CD4-positive, alpha-beta T cell (primary cell): Measurements from ENCODE around the gene PRTFDC1. TPM values are rescaled to one million over a fixed set of nuclear protein-coding genes. Genes with fewer than 3 reads are reported as not detected.

Experiments used
- ATAC-seq: fragments of 200-7000 bp; cut with Tn5 transposase; one replicate; pipeline ENCODE4 v1.10.0; 2022; ENCODE audit warnings: mild to moderate bottlenecking; ENCODE audit not compliant: poor library complexity
- CTCF ChIA-PET: fragments of 350-600 bp; sonication (Branson Sonifier 250); formaldehyde crosslinking; loops from one replicate; lab custom pipeline; 2021; ENCODE audit warnings: antibody characterized with exemption, inconsistent platforms; lab: Charles Lee
- POLR2A ChIA-PET: fragments of 350-600 bp; sonication (Branson Sonifier 250); formaldehyde crosslinking; loops from one replicate; lab custom pipeline; 2021; ENCODE audit warnings: antibody characterized with exemption, inconsistent platforms; lab: Charles Lee
- DNase-seq, 14 experiments: peaks; one replicate each; pipeline ENCODE4 v3.0.0-alpha.2; 2013 to 2020; ENCODE audit warnings: mixed read lengths in 2 of 14
- H3K27ac ChIP-seq, 2 donors: one replicate each; pipeline versions ENCODE4 v1.5.1 to v1.7.0; 2013; ENCODE audit warnings: low read length in 2 of 2, low read depth in 1 of 2, mild to moderate bottlenecking in 1 of 2
- H3K27me3 ChIP-seq, 2 experiments: 1 replicate in 1 of 2; 2 replicates in 1 of 2; pipeline versions ENCODE4 v1.6.1 to v1.7.0; 2013; ENCODE audit warnings: low read length in 2 of 2, control low read depth in 1 of 2, mild to moderate bottlenecking in 1 of 2, moderate library complexity in 1 of 2; ENCODE audit not compliant: insufficient read depth in 2 of 2, control insufficient read depth in 1 of 2
- H3K36me3 ChIP-seq: one replicate; pipeline ENCODE4 v1.6.1; 2013; ENCODE audit warnings: low read length, control low read depth; ENCODE audit not compliant: insufficient read depth
- H3K4me1 ChIP-seq: one replicate; pipeline ENCODE4 v1.6.1; 2013; ENCODE audit warnings: low read length, control low read depth; ENCODE audit not compliant: insufficient read depth
- H3K4me3 ChIP-seq: one replicate; pipeline ENCODE4 v1.5.1; 2013; ENCODE audit warnings: mild to moderate bottlenecking, low read length, moderate library complexity
- H3K9me3 ChIP-seq, 2 experiments: 1 replicate in 1 of 2; 2 replicates in 1 of 2; pipeline versions ENCODE4 v1.6.1 to v1.7.0; 2013; ENCODE audit warnings: low read length in 2 of 2, mild to moderate bottlenecking in 2 of 2, control low read depth in 1 of 2, moderate library complexity in 1 of 2; ENCODE audit not compliant: control insufficient read depth in 1 of 2, insufficient read depth in 1 of 2
- H3K27ac Mint-ChIP-seq: one replicate; pipeline ENCODE4 v1.8.0; 2020; ENCODE audit warnings: mixed read lengths
- H3K27me3 Mint-ChIP-seq: one replicate; pipeline ENCODE4 v1.8.0; 2021; ENCODE audit warnings: mixed read lengths
- H3K36me3 Mint-ChIP-seq: one replicate; pipeline ENCODE4 v1.8.0; 2021; ENCODE audit warnings: low read depth, mixed read lengths
- H3K4me1 Mint-ChIP-seq: one replicate; pipeline ENCODE4 v1.8.0; 2021; ENCODE audit warnings: low read depth, mixed read lengths
- H3K4me3 Mint-ChIP-seq: one replicate; pipeline ENCODE4 v1.8.0; 2020; ENCODE audit warnings: mild to moderate bottlenecking, mixed read lengths
- H3K9me3 Mint-ChIP-seq: one replicate; pipeline ENCODE4 v1.8.0; 2020; ENCODE audit warnings: mixed read lengths
- intact Hi-C, 2 experiments: fragments of 100-400 bp; cut with DNase I in 1 of 2; cut with micrococcal nuclease in 1 of 2; formaldehyde crosslinking; loops; one replicate each; pipeline versions ENCODE4 v1.15.1 to v1.9.0; 2023 to 2025; cut with DNase I, micrococcal nuclease
- total RNA-seq, 174 experiments: library from RNA in 2 of 174; stranded (reverse) in 2 of 174; gene quantifications; one replicate each; pipeline ENCODE4 v1.2.3 and lab custom pipeline; 2021 to 2026
- TF ChIP-seq, protein P1 (sequence below): fragments of 200-600 bp; IDR thresholded peaks from one replicate; pipeline ENCODE4 v1.8.0; 2022; ENCODE audit warnings: antibody characterized with exemption, mild to moderate bottlenecking

PRTFDC1 gene
- total RNA-seq, 2 experiments from 2014 or later: 0.52 to 0.67 TPM

DNA sequence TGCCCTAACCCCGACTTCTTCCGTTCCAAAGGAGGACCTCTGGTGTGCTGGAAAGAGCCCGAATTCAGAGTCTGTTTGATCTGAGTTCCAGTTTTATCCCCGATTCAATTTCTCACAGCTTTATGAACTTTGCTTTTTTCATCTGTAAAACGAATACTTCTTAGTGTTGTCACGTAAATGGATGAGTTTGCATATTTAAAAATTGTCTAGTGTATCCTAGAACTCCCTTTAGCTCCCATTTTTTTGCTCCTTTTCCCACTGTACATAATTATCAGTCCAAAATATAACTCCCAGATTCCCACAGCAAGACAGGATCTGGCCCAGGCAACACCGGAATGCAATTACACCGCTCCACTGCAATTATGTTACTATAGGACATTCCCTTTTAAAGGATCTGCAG lies 148.0 kb downstream of the PRTFDC1 start:
- Histone ChIP-seq H3K36me3 (no peaks in the 10 kb centered on the region), H3K4me3 (no peak overlapping the region), H3K9me3 (no peaks in the 10 kb centered on the region), H3K4me1 (no peaks in the 10 kb centered on the region), H3K27ac (no peak overlapping the region), H3K27me3 (no peaks in the 10 kb centered on the region)
- Mint-ChIP-seq H3K27ac (no peak overlapping the region), H3K4me3 (no peak overlapping the region), H3K9me3 (no peaks in the 10 kb centered on the region), H3K27me3 (no peaks in the 10 kb centered on the region), H3K4me1 (no peaks in the 10 kb centered on the region), H3K36me3 (no peaks in the 10 kb centered on the region)
- ATAC-seq (no peak), DNase-seq (no peak)
- ChIA-PET POLR2A (no interaction called here), CTCF (interaction anchor here (0.7 kb wide), 1 partner anchor 21 kb away, joined by 3 read pairs; no protein-coding TSS in a partner anchor)
- TF ChIP-seq, protein P1, sequence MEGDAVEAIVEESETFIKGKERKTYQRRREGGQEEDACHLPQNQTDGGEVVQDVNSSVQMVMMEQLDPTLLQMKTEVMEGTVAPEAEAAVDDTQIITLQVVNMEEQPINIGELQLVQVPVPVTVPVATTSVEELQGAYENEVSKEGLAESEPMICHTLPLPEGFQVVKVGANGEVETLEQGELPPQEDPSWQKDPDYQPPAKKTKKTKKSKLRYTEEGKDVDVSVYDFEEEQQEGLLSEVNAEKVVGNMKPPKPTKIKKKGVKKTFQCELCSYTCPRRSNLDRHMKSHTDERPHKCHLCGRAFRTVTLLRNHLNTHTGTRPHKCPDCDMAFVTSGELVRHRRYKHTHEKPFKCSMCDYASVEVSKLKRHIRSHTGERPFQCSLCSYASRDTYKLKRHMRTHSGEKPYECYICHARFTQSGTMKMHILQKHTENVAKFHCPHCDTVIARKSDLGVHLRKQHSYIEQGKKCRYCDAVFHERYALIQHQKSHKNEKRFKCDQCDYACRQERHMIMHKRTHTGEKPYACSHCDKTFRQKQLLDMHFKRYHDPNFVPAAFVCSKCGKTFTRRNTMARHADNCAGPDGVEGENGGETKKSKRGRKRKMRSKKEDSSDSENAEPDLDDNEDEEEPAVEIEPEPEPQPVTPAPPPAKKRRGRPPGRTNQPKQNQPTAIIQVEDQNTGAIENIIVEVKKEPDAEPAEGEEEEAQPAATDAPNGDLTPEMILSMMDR: no peak
- intact Hi-C loops: no loop called here

DNA sequence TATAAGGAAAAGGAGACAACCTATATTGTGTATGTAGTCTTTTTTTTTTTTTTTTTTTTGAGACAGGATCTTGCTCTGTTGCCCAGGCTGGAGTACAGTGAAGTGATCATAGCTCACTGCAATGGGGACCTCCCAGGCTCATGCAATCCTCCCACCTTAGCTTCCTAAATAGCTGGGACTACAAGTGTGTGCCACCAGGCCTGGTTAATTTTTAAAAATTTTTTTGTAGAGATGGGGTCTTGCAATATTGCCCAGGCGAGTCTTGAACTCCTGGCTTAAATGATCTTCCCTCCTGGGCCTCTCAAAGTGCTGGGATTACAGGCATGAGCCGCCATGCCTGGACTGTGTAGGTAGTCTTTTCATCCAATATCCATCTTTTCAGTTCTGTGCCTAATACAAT lies 150.0 kb downstream of the PRTFDC1 start:
- intact Hi-C loops: no loop called here
- H3K4me1 ChIP-seq: no peaks in the 10 kb centered on the region
- H3K4me3 ChIP-seq: no peak overlapping the region
- TF ChIP-seq, protein P1: no peak
- no peaks in the 10 kb centered on the region for H3K27me3 Mint-ChIP-seq
- ChIA-PET CTCF (interaction anchor here (0.9 kb wide), 1 partner anchor 15 kb away, joined by 3 read pairs; no protein-coding TSS in a partner anchor), POLR2A (no interaction called here)
- no peaks in the 10 kb centered on the region for H3K36me3 Mint-ChIP-seq
- no peak for DNase-seq
- no peak for ATAC-seq
- H3K27me3 ChIP-seq: no peaks in the 10 kb centered on the region
- no peak overlapping the region for H3K27ac Mint-ChIP-seq
- no peaks in the 10 kb centered on the region for H3K36me3 ChIP-seq
- no peaks in the 10 kb centered on the region for H3K9me3 ChIP-seq
- H3K4me1 Mint-ChIP-seq: no peaks in the 10 kb centered on the region
- H3K9me3 Mint-ChIP-seq: no peaks in the 10 kb centered on the region
- no peak overlapping the region for H3K4me3 Mint-ChIP-seq
- no peak overlapping the region for H3K27ac ChIP-seq

DNA sequence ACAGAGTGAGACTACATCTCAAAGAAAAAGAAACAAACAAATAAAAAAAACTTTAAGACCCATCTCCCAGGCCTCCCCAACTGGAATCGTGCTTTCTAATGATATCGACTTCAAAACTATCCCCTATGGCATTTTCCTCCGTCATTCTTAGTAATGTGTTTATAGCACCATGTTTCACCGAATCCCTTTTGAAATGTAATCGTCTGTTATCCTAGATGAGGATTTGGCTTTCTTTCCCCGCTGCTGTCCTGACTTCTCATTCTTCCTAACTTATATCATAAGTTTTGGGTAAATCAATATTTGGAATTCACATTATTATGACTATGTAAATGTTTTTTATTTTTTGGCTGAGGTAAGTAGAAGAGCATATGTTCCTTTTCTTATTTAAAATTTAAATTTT lies 151.5 kb downstream of the PRTFDC1 start:
- H3K27ac Mint-ChIP-seq: no peak overlapping the region
- Histone ChIP-seq H3K4me1 (no peaks in the 10 kb centered on the region), H3K36me3 (no peaks in the 10 kb centered on the region), H3K9me3 (no peaks in the 10 kb centered on the region), H3K4me3 (no peak overlapping the region), H3K27ac (no peak overlapping the region), H3K27me3 (no peaks in the 10 kb centered on the region)
- H3K4me1 Mint-ChIP-seq: no peaks in the 10 kb centered on the region
- H3K4me3 Mint-ChIP-seq: no peak overlapping the region
- no peaks in the 10 kb centered on the region for H3K27me3 Mint-ChIP-seq
- no peaks in the 10 kb centered on the region for H3K9me3 Mint-ChIP-seq
- H3K36me3 Mint-ChIP-seq: no peaks in the 10 kb centered on the region
- intact Hi-C loops: no loop called here
- no peak for DNase-seq
- ATAC-seq: no peak
- TF ChIP-seq, protein P1: no peak
- CTCF ChIA-PET: no interaction called here
- POLR2A ChIA-PET: no interaction called here

Other genes starting within 250 kb of the PRTFDC1 start
- 10 to 100 TPM; 38.4 to 43.4 TPM for gene ARHGAP21, start 228.7 kb downstream of the PRTFDC1 start, total RNA-seq
- not detected for gene ENKUR, start 63.6 kb upstream of the PRTFDC1 start, total RNA-seq
- gene THNSL1, start 64.0 kb upstream of the PRTFDC1 start, total RNA-seq: under 1 TPM; 0.31 to 0.52 TPM
- not detected for gene GPR158, start 222.4 kb upstream of the PRTFDC1 start, total RNA-seq